Fibroblast of skin of left quadriceps (primary cell): Measurements from ENCODE around the gene ANKRD24.
"Not testable (repeated sequence)": the region's sequence is repeated elsewhere in the genome, so short reads cannot be mapped to it uniquely, and the experiment has no call there.

Source experiments
- DNase-seq, 2 experiments: peaks; one replicate each; pipeline ENCODE4 v3.0.0-alpha.2; 2013; ENCODE audit warnings: low read depth in 2 of 2

ANKRD24 gene

DNA sequence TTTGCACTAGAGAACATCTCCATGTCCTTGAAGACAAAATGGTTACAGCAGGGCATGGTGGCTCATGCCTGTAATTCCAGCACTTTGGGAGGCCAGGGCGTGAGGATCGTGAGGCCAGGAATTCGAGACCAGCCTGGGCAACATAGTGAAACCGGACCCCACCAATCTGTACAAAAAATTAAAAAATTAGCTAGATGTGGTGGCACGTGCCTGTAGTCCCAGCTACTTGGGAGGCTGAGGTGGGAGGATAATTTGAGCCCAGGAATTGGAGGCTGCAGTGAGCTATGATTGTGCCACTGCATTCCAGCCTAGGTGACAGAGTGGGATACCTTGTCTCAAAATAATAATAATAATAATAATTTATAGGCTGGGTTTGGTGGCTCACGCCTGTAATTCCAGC is 47.7 kb downstream of the ANKRD24 start:
- not testable (repeated sequence) for DNase-seq

GRCh38 chr19:4231521-4231920 is 49.0 kb downstream of the ANKRD24 start:
- not testable (repeated sequence) for DNase-seq

- DNase-seq = not testable (repeated sequence)
Observed at GRCh38 chr19:4232139-4232538, 49.6 kb downstream of the ANKRD24 start.

DNA sequence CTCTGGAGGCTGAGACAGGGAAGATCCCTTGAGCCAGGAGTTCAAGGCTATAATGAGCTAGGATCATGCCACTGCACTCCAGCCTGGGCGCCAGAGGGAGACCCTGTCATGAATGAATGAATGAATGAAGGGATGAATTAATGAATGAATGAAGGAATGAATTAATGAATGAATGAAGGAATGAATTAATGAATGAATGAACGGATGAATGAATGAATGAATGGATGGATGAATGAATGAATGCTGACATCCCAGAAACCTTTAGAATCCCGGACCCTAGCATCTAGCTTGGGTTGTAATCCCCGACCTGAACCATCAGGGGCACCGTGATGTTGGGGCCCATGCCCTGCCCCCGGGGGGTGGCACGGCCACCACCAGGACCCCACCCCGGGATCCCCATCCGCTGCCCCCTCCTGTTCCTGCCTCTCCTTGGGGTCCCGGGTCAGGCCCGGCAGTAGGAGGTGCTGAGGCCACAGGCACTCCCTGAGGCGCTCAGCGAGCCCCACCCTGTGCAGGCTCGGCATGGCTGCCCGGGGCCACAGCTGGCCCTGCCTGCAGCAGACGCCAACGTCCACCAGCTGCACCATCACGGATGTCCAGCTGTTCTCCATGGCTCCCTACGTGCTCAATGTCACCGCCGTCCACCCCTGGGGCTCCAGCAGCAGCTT is 50.3 kb downstream of the ANKRD24 start:
- no peak for DNase-seq

DNA sequence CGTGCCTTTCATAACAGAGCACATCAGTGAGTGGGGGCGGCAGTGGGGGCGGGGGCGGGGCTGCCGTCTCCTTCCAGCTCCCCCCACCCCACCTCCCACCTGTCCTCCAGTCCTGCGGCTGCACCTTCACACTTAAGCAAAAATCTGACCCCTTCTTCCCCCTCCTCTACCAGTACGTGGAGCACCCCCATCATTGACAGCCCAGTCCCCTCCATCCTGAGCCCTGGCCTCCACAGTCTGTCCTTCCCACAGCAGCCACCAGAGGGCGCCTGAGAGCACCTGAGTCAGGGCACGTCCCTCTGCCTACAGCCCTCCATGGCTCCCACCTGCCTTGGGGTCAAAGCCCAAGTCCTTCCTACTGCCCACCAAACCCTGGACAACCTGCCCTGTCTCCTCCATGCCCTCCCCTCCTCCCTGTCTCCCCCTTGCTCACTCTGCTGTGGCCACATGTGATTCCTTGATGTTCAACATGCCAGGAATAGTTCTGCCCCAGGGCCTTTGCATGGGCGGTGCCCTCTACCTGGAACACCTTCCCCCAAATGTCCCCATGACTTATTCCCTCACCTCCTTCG is 50.9 kb downstream of the ANKRD24 start:
- no peak for DNase-seq

- DNase-seq = no peak
Observed at GRCh38 chr19:4234142-4234861, 51.8 kb downstream of the ANKRD24 start.

DNA sequence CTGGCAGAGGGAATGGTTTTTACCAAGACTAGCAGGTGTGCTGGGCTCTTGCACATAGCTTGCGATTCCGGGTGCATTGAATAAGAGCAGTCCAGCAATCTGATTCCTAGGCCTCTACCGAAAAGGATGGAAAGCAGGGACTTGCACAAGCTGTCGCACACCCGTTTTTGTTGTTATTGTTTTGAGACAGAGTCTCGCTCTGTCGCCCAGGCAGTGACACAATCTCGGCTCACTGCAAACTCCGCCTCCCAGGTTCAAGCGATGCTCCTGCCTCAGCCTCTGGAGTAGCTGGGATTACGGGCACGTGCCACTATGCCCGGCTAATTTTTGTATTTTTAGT is 52.3 kb downstream of the ANKRD24 start:
- no peak for DNase-seq

- DNase-seq = not testable (repeated sequence)
Observed at GRCh38 chr19:4237510-4237909, 55.0 kb downstream of the ANKRD24 start.

GRCh38 chr19:4238831-4239230 is 56.3 kb downstream of the ANKRD24 start:
- DNase-seq = no peak

DNA sequence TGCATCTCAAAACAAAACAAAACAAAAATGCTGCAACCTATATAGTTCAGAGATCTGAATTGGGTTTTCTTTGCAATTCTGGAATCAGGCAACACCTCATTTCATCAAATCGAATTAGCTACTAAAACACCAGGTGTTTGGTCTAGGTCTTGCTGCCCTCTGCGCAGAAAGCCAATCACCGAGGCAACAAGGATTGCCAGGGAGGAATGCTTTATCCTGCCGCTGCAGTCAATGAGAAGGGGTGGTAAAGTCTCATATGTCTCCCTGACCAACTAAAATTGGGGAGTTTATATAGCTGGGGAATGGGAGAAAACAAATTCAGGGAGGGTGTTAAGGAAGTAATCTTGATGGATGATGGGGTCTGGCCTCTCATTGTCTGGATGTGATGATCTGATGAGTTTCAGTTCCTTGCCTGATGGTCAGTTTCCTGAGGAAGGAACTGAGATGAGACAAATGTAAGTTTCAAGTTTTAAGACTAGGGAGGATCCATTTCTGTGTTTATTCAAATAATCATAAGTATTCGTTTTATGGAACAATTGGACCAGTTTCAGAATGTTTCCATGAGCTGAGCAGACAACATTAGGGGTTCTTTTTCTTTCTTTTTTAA is 59.4 kb downstream of the ANKRD24 start:
- no peak for DNase-seq

GRCh38 chr19:4245938-4246337 is 63.4 kb downstream of the ANKRD24 start:
- DNase-seq = not testable (repeated sequence)

- peak; percentile 99 for DNase-seq
Observed at GRCh38 chr19:4246767-4247593, 64.5 kb downstream of the ANKRD24 start, which contains the start of gene YJU2. TSS of gene YJU2 (plus strand) at chr19:4247080. CDS start at chr19:4247147, 67 bp downstream.

- DNase-seq = no peak
Observed at GRCh38 chr19:4256563-4256962, 74.1 kb downstream of the ANKRD24 start.

GRCh38 chr19:4257025-4257424 is 74.5 kb downstream of the ANKRD24 start:
- no peak for DNase-seq

DNA sequence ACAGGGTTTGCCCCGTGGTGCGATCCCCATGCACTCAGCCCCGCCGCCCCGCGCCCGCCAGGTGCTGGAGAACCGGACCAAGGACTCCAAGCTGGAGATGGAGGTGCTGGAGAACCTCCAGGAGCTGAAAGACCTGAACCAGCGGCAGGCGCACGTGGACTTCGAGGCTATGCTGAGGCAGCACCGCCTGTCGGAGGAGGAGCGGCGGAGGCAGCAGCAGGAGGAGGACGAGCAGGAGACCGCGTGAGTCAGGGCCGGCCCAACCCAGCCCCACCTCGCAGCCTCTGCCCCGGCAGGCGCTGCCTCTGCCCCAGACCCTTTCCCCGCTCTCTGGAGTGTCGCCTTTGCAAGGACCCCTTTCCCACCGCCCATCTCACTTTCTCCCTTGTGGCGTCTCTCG is 75.7 kb downstream of the ANKRD24 start:
- no peak for DNase-seq

DNA sequence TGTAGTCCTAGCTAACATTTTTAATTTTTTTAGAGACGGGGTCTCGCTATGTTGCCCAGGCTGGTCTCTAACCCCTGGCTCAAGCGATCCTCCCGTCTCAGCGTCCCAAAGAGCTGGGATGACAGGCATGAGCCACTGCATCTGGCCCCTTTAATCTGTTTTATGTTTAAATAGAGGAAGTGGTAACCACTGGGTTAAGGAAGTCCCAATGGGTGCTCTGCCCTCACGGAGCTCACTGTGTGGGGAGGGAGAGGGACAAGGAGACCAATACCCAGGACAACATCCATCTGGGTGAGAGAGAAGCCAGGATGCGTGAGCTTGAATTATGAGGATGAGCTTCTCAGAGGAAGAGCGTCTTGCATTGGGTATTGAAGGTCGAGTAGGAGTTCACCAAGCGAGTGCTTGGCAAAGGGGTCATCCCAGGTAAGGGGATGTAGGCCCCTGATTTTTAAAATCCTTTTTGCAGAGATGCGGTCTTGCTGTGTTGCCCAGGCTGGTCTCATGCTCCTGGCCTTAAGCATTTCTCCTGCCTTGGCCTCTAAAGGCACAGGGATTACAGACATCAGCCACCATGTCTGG is 78.2 kb downstream of the ANKRD24 start:
- DNase-seq = no peak

DNA sequence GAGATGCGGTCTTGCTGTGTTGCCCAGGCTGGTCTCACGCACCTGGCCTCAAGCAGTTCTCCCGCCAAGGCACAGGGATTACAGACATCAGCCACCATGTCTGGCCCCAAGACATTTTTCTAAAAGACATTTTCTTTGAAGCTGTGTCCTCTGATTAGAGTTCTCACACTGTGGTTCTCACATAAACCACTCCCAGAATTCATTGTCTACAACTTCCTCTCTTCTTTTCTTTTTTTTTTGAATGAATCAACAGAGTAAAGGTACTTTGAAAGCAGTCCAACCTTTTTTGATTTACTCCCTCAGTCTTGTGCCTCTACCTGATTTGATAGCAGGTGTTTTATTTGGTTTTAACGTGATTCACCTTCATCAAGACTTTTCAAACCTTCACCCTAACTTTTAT is 82.3 kb downstream of the ANKRD24 start:
- no peak for DNase-seq

DNA sequence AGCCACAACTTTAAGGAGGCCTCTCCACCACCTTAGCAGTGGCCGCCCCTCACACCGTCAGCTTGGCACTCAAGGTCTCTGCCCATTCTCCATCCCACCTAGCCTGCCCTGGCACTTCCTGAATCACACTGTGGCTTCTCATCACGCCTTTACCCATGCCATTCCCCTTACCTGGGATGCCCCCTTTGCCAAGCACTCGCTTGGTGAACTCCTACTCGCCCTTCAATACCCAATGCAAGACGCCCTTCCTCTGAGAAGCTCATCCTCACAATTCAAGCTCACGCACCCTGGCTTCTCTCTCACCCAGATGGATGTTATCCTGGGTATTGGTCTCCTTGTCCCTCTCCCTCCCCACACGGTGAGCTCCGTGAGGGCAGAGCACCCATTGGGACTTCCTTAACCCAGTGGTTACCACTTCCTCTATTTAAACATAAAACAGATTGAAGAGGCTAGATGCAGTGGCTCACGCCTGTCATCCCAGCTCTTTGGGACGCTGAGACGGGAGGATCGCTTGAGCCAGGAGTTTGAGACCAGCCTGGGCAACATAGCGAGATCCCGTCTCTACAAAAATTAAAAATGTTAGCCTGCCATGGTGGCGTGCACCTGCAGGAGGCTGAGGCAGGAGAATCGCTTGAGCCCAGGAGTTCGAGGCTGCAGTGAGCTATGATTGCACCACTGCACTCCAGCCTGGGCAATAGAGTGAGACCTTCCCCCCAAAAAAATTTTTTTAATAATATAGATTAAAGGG is 83.9 kb downstream of the ANKRD24 start:
- DNase-seq = no peak

GRCh38 chr19:4267101-4267900 is 84.8 kb downstream of the ANKRD24 start:
- no peak for DNase-seq
